DMS114 treated with DMSO at 0.1 percent for 48 hours (cell line): ENCODE measurements around the gene PCDHGB4.
"Not testable (repeated sequence)": the region's sequence is repeated elsewhere in the genome, so short reads cannot be mapped to it uniquely, and the experiment has no call there.

Experiments used
- DNase-seq: peaks from one replicate; lab custom pipeline; 2025; ENCODE audit not compliant: unreplicated experiment; lab: John Stamatoyannopoulos, UW

PCDHGB4 gene

DNA sequence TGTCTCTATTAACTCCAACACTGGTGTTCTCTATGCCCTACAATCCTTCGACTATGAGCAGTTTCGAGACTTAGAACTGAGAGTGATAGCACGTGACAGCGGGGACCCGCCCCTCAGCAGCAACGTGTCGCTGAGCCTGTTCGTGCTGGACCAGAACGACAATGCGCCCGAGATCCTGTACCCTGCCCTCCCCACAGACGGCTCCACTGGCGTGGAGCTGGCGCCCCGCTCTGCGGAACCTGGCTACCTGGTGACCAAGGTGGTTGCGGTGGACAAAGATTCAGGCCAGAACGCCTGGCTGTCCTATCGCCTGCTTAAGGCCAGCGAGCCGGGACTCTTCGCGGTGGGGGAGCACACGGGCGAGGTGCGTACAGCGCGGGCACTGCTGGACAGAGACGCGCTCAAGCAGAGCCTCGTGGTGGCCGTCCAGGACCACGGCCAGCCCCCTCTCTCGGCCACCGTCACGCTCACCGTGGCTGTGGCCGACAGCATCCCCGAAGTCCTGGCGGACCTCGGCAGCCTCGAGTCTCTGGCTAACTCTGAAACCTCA lies 35.3 kb downstream of the PCDHGB4 start:
- DNase-seq: no peak

DNA sequence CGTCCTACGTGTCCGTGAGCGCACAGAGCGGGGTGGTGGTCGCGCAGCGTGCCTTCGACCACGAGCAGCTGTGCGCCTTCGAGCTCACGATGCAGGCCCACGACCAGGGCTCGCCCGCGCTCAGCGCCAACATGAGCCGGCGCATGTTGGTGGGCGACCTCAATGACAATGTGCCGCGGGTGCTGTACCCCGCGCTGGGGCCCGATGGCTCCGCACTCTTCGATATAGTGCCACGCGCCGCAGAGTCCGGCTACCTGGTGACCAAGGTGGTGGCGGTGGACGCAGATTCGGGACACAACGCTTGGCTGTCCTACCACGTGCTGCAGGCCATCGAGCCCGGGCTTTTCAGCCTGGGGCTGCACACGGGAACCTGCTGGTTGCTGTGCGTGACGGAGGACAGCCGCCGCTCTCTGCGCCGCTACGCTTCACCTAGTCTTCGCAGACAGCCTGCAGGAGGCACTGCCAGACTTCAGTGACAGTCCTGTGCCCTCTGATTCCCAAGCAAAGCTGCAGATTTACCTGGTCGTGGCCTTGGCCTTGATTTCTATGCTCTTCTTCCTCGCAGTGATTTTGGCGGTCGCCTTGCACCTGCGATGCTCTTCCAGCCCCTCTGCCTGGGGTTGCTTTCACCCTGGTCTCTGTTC lies 40.4 kb downstream of the PCDHGB4 start:
- DNase-seq: no peak

DNA sequence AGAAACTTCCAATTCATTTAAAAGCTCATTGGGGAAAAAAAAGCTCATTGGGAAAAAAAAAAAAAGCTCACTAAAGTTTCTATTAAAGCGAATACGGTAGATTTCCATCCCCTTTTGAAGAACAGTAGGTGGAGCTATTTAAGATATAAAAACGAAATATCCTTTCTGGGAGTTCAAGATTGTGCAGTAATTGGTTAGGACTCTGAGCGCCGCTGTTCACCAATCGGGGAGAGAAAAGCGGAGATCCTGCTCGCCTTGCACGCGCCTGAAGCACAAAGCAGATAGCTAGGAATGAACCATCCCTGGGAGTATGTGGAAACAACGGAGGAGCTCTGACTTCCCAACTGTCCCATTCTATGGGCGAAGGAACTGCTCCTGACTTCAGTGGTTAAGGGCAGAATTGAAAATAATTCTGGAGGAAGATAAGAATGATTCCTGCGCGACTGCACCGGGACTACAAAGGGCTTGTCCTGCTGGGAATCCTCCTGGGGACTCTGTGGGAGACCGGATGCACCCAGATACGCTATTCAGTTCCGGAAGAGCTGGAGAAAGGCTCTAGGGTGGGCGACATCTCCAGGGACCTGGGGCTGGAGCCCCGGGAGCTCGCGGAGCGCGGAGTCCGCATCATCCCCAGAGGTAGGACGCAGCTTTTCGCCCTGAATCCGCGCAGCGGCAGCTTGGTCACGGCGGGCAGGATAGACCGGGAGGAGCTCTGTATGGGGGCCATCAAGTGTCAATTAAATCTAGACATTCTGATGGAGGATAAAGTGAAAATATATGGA lies 43.0 kb downstream of the PCDHGB4 start, which contains the start of gene PCDHGA12:
Gene PCDHGA12 (plus strand): TSS at position 176 of the 782 bp plus-strand sequence. CDS start 253 bp downstream, at position 429.
- DNase-seq: no peak

DNA sequence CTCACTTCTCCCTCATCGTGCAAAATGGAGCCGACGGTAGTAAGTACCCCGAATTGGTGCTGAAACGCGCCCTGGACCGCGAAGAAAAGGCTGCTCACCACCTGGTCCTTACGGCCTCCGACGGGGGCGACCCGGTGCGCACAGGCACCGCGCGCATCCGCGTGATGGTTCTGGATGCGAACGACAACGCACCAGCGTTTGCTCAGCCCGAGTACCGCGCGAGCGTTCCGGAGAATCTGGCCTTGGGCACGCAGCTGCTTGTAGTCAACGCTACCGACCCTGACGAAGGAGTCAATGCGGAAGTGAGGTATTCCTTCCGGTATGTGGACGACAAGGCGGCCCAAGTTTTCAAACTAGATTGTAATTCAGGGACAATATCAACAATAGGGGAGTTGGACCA lies 43.8 kb downstream of the PCDHGB4 start:
- no peak for DNase-seq

DNA sequence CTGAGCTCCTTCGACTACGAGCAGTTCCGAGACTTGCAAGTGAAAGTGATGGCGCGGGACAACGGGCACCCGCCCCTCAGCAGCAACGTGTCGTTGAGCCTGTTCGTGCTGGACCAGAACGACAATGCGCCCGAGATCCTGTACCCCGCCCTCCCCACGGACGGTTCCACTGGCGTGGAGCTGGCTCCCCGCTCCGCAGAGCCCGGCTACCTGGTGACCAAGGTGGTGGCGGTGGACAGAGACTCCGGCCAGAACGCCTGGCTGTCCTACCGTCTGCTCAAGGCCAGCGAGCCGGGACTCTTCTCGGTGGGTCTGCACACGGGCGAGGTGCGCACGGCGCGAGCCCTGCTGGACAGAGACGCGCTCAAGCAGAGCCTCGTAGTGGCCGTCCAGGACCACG lies 44.8 kb downstream of the PCDHGB4 start:
- not testable (repeated sequence) for DNase-seq

DNA sequence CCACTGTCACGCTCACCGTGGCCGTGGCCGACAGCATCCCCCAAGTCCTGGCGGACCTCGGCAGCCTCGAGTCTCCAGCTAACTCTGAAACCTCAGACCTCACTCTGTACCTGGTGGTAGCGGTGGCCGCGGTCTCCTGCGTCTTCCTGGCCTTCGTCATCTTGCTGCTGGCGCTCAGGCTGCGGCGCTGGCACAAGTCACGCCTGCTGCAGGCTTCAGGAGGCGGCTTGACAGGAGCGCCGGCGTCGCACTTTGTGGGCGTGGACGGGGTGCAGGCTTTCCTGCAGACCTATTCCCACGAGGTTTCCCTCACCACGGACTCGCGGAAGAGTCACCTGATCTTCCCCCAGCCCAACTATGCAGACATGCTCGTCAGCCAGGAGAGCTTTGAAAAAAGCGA lies 45.2 kb downstream of the PCDHGB4 start:
- DNase-seq: not testable (repeated sequence)

DNA sequence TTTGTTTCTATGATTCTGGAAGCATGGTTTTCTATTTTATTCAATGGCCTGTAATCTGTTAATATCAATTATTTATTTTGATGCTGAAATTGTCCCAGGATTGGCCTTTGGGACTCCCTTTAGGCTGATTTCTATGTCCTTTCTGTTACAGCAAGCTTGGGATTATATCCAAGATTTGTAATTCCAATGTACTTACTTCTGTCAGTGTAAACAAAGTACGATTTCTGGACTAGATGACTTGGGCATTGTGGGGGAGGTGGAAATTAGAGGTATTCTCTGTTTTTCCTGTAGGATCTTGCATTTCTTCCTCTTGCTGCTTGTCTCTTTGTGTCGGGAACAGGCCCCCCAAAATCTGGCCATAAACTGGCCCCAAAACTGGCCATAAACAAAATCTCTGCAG lies 46.5 kb downstream of the PCDHGB4 start:
- no peak for DNase-seq

DNA sequence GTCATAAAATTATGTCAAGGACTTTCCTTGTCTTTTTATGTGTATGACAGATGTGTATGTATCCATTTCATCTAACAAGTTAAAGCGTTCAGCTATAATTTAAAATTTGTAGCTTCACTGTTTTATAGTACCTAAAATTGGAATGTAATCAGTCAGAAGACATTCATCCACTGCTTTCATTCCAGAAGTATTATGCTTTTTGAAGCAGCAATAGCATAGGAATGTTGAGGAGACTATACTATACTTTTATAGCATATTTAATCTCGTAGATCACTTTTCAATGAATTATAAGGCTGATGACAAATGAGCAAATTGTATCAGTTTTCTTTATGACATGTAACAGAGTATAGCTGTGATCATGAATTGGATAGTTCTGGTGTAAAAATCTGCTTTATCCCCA lies 49.7 kb downstream of the PCDHGB4 start:
- no peak for DNase-seq

DNA sequence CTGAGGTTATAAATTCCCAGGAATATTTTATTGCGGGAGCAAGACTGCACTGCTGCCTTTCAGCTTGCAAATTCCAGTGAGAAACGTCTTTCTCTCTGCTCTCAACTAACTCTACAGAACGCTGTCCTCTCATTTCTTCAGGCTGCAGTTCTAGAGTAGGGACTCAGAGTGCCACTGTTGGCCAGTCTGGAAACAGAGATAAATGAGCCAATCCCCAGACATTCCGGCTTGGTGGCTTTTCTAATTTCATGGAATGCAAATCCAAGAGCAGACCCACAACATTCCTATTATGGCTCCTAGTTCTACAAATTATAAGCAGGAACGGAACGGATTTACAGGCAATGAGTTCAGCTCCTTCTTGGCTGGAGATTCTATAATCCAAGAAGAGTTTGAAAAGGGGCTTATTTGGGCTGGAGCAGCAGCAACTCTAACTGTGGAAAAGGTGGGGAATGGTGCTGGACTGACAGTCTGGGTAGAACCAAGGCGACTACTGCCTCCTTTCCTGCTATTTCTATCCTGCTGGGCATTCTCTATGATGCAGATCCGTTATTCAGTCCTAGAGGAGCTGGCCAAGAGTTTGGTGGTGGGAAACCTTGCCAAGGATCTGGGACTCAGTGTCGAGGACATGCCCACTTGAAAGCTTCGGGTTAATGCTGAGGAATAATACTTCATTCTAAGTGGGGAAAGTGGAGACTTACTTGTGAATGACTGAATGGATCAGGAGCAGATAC lies 52.1 kb downstream of the PCDHGB4 start:
- DNase-seq: no peak
